T-helper 2 cell treated with Interferon-gamma antibody and Interleukin-4, amounts not matched to agents 100 ng/mL and 5 ng/mL, for 36 hours (primary cell): ENCODE results near the gene MATCAP1. TPM values are rescaled to one million over a fixed set of nuclear protein-coding genes. Genes with fewer than 3 reads are reported as not detected.

ENCODE experiments used
- intact Hi-C: fragments of 100-400 bp; cut with micrococcal nuclease; formaldehyde crosslinking; loops from one replicate; pipeline ENCODE4 v1.15.1; 2023
- total RNA-seq: library from RNA; stranded (reverse); gene quantifications from 2 replicates; pipeline ENCODE4 v1.2.3, GENCODE V29; 2022

Gene MATCAP1
- total RNA-seq, 1 donor from 2014 or later: 57.4 TPM

- intact Hi-C loops: loop anchor here (2.0 kb wide), 1 partner anchor 14 kb away; no protein-coding TSS in a partner anchor
Measured at GRCh38 chr16:67174706-67175231, 9.0 kb downstream of the MATCAP1 start.

- intact Hi-C loops: loop anchor here (2.0 kb wide), 1 partner anchor 13 kb away; no protein-coding TSS in a partner anchor
Measured at GRCh38 chr16:67173808-67174705, 9.7 kb downstream of the MATCAP1 start.

DNA sequence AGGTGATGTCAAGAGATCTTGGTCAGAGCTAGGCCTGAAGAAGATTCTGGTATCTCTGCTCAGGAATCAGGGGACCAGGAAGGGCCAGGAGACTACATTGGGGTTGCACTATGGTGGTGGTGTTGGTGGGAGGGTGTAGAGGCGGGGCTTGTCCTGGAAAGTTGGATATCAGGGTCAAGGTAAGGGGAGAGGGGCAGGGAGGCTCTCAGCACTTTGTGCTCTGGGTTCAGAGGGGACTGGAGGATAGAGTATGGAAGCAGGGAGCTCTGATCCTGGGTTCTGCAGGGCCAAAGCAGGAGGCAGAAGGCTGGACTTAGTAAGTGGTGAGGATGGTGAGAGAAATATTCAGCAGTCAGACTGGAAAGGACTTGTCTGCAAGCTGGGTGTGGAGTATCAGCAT is 10.4 kb downstream of the MATCAP1 start:
- intact Hi-C loops: no loop called here

DNA sequence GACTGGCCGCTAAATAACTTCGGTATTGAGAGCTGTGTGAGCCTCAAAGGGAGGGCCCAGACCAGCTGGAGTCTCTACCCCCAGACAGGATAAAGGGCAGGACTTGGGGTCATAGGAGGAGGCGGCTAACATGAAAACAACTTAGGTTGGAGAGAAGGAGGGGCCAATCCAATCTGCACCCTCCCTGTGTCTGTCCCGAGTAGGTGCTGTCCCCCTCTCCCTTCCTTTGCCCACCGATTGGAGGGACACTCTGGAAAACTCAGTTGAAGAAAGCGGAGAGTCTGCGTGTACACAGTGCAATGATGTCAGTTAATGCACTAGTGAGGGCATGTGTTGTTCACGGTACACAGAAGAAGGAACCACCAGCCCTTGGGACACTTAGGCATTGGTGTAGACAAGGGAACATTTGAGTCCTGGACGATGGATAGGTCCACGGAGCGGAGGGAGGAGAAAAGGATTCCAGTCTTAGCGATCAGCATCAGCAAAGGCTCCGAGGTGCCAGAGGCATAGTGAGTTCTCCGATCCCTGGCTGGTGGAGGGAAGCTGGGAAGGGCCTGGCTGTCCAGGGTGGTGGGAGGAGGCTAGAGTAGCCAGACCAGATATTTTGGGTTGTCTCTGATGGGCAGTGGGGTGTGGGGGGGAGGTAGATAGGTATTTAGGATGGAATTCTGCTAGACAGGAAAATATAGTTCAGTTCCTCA is 12.7 kb downstream of the MATCAP1 start:
- intact Hi-C loops: no loop called here

DNA sequence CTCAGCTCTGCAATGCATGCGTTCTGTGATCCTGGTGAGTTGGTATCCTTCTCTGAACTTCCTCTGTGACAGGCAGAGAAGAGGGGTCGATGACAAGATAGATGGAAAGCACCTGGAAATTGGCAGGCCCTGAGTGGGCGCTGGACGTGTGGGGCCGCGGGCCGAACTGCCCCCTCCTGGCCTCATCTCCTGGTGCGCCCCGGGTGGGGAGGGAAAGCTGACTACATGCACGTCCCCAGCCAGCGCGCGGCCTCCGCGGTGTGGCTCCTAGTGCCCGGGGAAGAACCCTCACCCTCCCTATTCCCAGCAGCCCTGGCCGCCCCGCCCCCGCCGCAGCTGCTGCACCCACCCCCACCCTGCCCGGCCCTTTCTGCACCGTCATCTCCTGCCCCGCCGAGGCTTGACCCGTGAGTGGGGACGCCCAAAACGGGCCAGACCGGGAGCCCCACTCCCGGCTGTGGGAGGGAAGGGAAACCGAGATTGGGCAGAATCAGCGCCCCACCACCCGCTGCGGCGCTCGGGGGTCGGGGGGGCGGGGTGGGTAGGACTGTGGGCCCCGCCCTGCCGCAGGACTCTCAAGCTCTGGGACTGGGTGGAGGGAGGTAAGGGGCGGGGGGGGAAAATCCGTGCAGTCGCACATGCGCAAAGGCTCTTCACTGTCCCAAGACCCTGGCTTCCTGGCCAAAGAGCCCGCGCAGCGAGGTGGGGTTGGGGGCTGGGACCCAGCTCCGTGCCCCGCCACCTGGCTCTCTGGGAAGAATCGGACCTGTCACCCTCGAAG is 13.4 kb downstream of the MATCAP1 start, which contains the start of gene NOL3:
Gene NOL3, plus strand, starts transcription at position 371 of the 781 bp plus-strand sequence.
- intact Hi-C loops: no loop called here

GRCh38 chr16:67169642-67170167 is 14.1 kb downstream of the MATCAP1 start:
- intact Hi-C loops: no loop called here

DNA sequence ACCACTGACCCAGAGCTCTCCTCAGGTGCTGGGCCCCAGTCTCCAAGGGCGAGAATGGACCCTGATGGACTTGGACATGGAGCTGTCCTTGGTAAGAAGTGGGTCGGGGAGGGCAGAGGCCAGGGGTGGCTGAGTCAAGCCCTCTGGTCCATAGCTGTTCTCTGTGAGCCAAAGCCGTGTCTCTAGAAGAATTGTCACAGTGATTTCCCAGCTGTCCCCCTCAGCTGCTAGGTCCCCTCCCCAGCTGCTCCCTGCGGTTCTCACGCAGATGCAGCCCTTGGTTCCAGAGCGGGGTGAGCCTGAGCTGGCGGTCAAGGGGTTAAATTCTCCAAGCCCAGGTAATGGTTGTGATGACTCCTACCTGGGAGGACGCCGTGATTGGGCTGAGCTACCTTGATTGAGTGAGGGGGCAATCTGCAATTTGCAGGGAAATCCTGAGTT is 14.7 kb downstream of the MATCAP1 start:
- intact Hi-C loops: no loop called here

GRCh38 chr16:67167588-67167987 is 16.2 kb downstream of the MATCAP1 start:
- intact Hi-C loops: no loop called here

- intact Hi-C loops: no loop called here
Measured at GRCh38 chr16:67166598-67167168, 17.1 kb downstream of the MATCAP1 start.

- intact Hi-C loops: no loop called here
Measured at GRCh38 chr16:67166110-67166547, 17.6 kb downstream of the MATCAP1 start.

- intact Hi-C loops: no loop called here
Measured at GRCh38 chr16:67165121-67166078, 18.4 kb downstream of the MATCAP1 start.

DNA sequence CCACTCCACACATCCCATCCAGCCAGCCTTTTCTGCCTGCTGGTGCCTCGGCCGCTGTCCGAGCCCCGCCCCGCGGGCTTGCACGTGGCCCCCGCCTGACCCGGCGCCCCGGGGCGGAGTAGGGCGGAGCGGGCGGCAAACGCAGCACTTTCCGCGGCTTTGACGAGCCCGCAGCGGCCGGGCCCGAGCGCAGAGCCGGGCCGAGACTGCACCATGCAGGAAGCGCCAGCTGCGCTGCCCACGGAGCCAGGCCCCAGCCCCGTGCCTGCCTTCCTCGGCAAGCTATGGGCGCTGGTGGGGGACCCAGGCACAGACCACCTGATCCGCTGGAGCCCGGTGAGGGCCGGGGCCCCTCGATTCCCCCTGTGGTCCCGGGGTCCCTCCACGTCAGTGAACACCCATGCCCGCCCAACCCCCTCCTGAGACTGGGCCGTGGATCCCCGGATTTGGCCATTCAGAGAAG is 19.1 kb downstream of the MATCAP1 start, which contains the start of gene HSF4:
Gene HSF4, plus strand, starts transcription at position 147 of the 463 bp plus-strand sequence. Its CDS starts 67 bp downstream, at position 214.
- intact Hi-C loops: no loop called here

GRCh38 chr16:67163999-67164558 is 19.7 kb downstream of the MATCAP1 start:
- intact Hi-C loops: no loop called here

DNA sequence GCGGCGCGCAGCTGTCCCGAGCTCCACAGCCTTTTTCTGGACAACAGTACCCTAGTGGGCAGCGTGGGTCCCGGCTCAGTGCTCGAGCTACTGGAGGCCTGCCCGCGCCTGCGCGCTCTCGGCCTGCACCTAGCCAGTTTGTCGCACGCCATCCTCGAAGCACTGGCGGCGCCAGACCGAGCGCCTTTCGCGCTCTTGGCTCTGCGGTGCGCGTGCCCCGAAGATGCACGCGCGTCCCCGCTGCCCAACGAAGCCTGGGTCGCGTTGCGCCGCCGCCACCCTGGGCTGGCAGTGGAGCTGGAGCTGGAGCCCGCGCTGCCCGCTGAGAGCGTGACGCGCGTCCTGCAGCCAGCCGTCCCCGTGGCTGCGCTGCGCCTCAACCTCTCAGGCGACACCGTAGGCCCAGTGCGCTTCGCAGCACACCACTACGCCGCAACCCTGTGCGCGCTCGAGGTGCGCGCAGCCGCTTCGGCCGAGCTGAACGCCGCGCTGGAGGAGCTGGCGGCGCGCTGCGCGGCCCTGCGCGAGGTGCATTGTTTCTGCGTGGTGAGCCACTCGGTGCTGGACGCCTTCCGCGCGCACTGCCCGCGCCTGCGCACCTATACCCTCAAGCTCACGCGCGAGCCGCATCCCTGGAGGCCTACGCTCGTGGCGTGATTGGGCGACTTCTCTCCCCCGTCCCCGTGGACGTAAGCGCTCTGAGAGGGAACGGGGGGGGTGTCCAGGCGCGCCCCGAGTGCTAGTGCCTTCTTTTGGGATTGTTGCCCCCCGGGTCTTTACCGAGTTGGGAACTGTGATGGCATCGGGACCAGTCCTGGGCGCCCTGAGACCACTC is 20.4 kb downstream of the MATCAP1 start:
- intact Hi-C loops: no loop called here

- intact Hi-C loops: no loop called here
Measured at GRCh38 chr16:67162506-67163163, 21.1 kb downstream of the MATCAP1 start.

GRCh38 chr16:67161595-67162058 is 22.1 kb downstream of the MATCAP1 start:
- intact Hi-C loops: loop anchor here (2.0 kb wide), 1 partner anchor 13 kb away; no protein-coding TSS in a partner anchor
